Epithelial cell of esophagus (primary cell): Measurements from ENCODE around the gene ZC3H12D.

Experiments used
- DNase-seq: peaks from one replicate; pipeline ENCODE4 v3.0.0; 2010; ENCODE audit warnings: low read depth
- H3K4me3 ChIP-seq: 2 replicates; pipeline ENCODE4 v1.5.1; 2011; ENCODE audit warnings: mild to moderate bottlenecking, low read length, control low read depth
- CTCF ChIP-seq: IDR thresholded peaks from 2 replicates; pipeline ENCODE4 v1.5.1; 2011; ENCODE audit warnings: low read depth, mild to moderate bottlenecking, low read length, control low read depth, inconsistent platforms; ENCODE audit not compliant: insufficient read depth; ENCODE audit errors: missing control alignments

ZC3H12D gene

GRCh38 chr6:149493761-149494320, 9.0 kb upstream of the ZC3H12D start:
- TF ChIP-seq CTCF: no peak
- DNase-seq: peak; percentile 15
- H3K4me3 ChIP-seq: no peak overlapping the region

GRCh38 chr6:149492798-149493343, 8.1 kb upstream of the ZC3H12D start:
- no peak for TF ChIP-seq CTCF
- no peak for DNase-seq
- no peak overlapping the region for H3K4me3 ChIP-seq

GRCh38 chr6:149489967-149490366, 5.2 kb upstream of the ZC3H12D start:
- no peak overlapping the region for H3K4me3 ChIP-seq
- DNase-seq: no peak
- no peak for TF ChIP-seq CTCF

GRCh38 chr6:149488815-149489214, 4.0 kb upstream of the ZC3H12D start:
- peak; percentile 66 for DNase-seq
- no peak for TF ChIP-seq CTCF
- no peak overlapping the region for H3K4me3 ChIP-seq

- H3K4me3 ChIP-seq: no peak overlapping the region
- DNase-seq: no peak
- no peak for TF ChIP-seq CTCF
Observed at GRCh38 chr6:149487316-149487715, 2.5 kb upstream of the ZC3H12D start.

- TF ChIP-seq CTCF: no peak
- H3K4me3 ChIP-seq: no peak overlapping the region
- DNase-seq: no peak
Observed at GRCh38 chr6:149483849-149484655, 762 bp downstream of the ZC3H12D start.
